ENCODE data around the gene HECW1. TPM values are rescaled to one million over a fixed set of nuclear protein-coding genes. Genes with fewer than 3 reads are reported as not detected.

Gene HECW1
- total RNA-seq, 3 donors from 2014 or later (not counting 1 experiment from before 2014, with no cell fraction given) = not detected

DNA sequence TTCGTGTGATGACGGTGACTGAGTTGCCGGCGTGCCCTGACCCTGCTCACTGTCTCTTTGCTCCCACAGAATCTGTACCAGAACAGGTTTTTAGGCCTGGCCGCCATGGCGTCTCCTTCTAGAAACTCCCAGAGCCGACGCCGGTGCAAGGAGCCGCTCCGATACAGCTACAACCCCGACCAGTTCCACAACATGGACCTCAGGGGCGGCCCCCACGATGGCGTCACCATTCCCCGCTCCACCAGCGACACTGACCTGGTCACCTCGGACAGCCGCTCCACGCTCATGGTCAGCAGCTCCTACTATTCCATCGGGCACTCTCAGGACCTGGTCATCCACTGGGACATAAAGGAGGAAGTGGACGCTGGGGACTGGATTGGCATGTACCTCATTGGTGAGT lies 199.2 kb downstream of the HECW1 start:
- intact Hi-C loops (cut with micrococcal nuclease) = no loop called here
- H3K4me3 ChIP-seq (ENCODE audit: low read length) = no peak overlapping the region
- H3K4me3 Mint-ChIP-seq = no peak overlapping the region
- H3K4me1 ChIP-seq (ENCODE audit: control insufficient read depth, insufficient read depth, low read length) = no peaks in the 10 kb centered on the region
- H3K36me3 ChIP-seq (ENCODE audit: control insufficient read depth, insufficient read depth, low read length) = no peaks in the 10 kb centered on the region
- 92% methylated on average over 21 of the region's 22 CpGs for WGBS (ENCODE audit: insufficient coverage)
- H3K4me1 Mint-ChIP-seq = no peaks in the 10 kb centered on the region
- H3K27me3 Mint-ChIP-seq (ENCODE audit: low read depth in 2 of 2) = peaks cover 0 to 5% of the 10 kb centered on the region in 2 donors
- no peak overlapping the region for H3K27ac ChIP-seq (ENCODE audit: low read length)
- TF ChIP-seq, protein P1, sequence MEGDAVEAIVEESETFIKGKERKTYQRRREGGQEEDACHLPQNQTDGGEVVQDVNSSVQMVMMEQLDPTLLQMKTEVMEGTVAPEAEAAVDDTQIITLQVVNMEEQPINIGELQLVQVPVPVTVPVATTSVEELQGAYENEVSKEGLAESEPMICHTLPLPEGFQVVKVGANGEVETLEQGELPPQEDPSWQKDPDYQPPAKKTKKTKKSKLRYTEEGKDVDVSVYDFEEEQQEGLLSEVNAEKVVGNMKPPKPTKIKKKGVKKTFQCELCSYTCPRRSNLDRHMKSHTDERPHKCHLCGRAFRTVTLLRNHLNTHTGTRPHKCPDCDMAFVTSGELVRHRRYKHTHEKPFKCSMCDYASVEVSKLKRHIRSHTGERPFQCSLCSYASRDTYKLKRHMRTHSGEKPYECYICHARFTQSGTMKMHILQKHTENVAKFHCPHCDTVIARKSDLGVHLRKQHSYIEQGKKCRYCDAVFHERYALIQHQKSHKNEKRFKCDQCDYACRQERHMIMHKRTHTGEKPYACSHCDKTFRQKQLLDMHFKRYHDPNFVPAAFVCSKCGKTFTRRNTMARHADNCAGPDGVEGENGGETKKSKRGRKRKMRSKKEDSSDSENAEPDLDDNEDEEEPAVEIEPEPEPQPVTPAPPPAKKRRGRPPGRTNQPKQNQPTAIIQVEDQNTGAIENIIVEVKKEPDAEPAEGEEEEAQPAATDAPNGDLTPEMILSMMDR (IDR thresholded peaks at IDR 0.05) = no peak
- DNase-seq (no peak), ATAC-seq (no peak)
- H3K36me3 Mint-ChIP-seq = no peaks in the 10 kb centered on the region
- no peak overlapping the region for H3K27ac Mint-ChIP-seq
- H3K9me3 ChIP-seq (ENCODE audit: control insufficient read depth, insufficient read depth, low read length) = no peaks in the 10 kb centered on the region
- no peaks in the 10 kb centered on the region for H3K9me3 Mint-ChIP-seq
- no peaks in the 10 kb centered on the region for H3K27me3 ChIP-seq (ENCODE audit: control insufficient read depth, insufficient read depth, low read length)

DNA sequence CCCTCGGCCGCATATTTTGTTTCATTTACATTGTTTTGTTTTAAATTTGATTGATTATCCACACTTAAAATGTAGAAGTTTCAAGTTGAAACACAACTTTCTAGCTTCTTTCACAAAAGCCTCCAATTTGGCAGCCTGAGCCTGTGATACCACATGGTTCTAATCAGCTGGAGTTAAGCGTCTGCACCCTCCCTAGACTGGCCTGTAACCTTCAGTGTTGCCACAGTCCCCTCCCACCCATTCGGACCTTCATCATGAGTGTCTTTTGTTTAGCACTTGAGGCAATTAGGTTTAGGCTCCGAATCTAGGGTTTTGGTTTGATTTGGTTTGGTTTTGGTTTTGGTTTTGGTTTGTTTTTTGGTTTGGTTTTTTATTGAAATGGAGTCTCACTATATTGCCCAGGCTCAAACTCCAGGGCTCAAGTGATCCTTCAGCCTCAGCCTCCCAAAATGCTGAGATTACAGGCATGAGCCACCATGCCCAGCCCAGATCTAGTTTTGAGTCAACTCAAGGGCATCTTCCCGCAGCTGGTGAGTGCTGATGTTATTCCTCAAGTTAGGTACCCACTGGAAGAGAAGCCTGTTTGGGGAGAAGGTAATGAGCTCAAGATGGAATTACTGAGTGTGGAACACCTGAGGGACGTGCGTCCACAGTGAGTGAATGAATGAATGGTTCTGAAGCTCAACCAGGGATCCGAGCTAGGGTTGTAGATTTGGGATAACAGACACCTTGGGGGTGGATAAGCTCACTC lies 201.4 kb downstream of the HECW1 start:
- Histone ChIP-seq H3K9me3 (ENCODE audit: control insufficient read depth, insufficient read depth, low read length) (no peaks in the 10 kb centered on the region), H3K36me3 (ENCODE audit: control insufficient read depth, insufficient read depth, low read length) (no peaks in the 10 kb centered on the region), H3K27ac (ENCODE audit: low read length) (no peak overlapping the region), H3K27me3 (ENCODE audit: control insufficient read depth, insufficient read depth, low read length) (no peaks in the 10 kb centered on the region), H3K4me1 (ENCODE audit: control insufficient read depth, insufficient read depth, low read length) (no peaks in the 10 kb centered on the region), H3K4me3 (ENCODE audit: low read length) (no peak overlapping the region)
- intact Hi-C loops (cut with micrococcal nuclease) = no loop called here
- Mint-ChIP-seq H3K36me3 (no peaks in the 10 kb centered on the region), H3K27me3 (ENCODE audit: low read depth in 2 of 2) (no peaks in the 10 kb centered on the region), H3K27ac (no peak overlapping the region), H3K4me1 (no peaks in the 10 kb centered on the region), H3K4me3 (no peak overlapping the region), H3K9me3 (no peaks in the 10 kb centered on the region)
- DNase-seq (no peak), ATAC-seq (no peak)
- TF ChIP-seq, protein P1 (IDR thresholded peaks at IDR 0.05) = no peak
- 83% methylated on average over 7 of the region's 9 CpGs for WGBS (ENCODE audit: insufficient coverage)

DNA sequence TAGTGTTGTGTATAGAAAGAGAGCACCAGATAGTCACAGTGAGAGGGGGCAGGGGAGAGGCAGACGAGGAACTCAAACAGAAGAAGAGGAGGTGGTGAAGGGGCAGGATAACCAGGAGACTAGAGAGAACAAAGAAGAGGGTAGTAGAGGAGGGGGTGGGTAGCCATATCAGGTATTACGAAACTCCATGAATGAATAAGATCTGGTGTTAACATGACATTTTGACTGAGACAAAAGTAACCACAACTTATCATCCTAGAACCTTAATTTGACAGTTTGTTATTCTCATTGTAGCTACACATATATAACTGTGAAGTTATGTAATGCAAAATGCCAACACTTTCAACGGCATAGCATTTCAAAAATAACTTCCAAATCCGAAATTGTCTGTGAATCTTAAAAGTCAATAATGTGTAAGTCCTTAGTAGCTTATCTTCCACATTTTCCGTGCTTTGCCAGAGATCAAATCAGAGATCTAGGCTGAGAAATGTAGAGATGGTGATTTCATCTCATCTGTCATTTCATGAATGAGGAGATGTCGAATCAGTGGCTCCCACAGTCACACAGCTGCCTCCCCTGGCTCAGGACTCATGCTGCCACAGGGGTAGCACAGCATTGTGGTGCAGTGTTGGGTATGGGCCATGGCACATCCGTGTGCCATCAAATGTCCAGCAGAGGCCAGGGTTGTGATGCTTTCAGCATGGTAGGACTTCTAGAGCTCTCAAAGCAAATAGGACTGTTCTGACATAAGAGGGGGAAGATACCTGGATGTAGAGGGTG lies 202.1 kb downstream of the HECW1 start:
- Mint-ChIP-seq H3K27me3 (ENCODE audit: low read depth in 2 of 2) (no peaks in the 10 kb centered on the region), H3K27ac (no peak overlapping the region), H3K36me3 (no peaks in the 10 kb centered on the region), H3K4me3 (no peak overlapping the region), H3K4me1 (no peaks in the 10 kb centered on the region), H3K9me3 (no peaks in the 10 kb centered on the region)
- no peaks in the 10 kb centered on the region for H3K4me1 ChIP-seq (ENCODE audit: control insufficient read depth, insufficient read depth, low read length)
- intact Hi-C loops (cut with micrococcal nuclease) = no loop called here
- no peak overlapping the region for H3K4me3 ChIP-seq (ENCODE audit: low read length)
- no peaks in the 10 kb centered on the region for H3K36me3 ChIP-seq (ENCODE audit: control insufficient read depth, insufficient read depth, low read length)
- no peak overlapping the region for H3K27ac ChIP-seq (ENCODE audit: low read length)
- no peak for ATAC-seq
- H3K9me3 ChIP-seq (ENCODE audit: control insufficient read depth, insufficient read depth, low read length) = no peaks in the 10 kb centered on the region
- no peak for DNase-seq
- H3K27me3 ChIP-seq (ENCODE audit: control insufficient read depth, insufficient read depth, low read length) = no peaks in the 10 kb centered on the region
- WGBS (ENCODE audit: insufficient coverage) = 67% methylated on average over 6 of the region's 7 CpGs
- TF ChIP-seq, protein P1 (IDR thresholded peaks at IDR 0.05) = no peak

All from natural killer cell (primary cell).